NOMO-1 (cell line): ENCODE measurements around the gene CCDC92.
A peak's percentile ranks its signal among the peaks of the same experiment; 100 is the strongest.

Experiments
- DNase-seq, 2 experiments: peaks; one replicate each; lab custom pipeline; 2025; ENCODE audit not compliant: unreplicated experiment in 2 of 2; lab: John Stamatoyannopoulos, UW

CCDC92 gene

DNA sequence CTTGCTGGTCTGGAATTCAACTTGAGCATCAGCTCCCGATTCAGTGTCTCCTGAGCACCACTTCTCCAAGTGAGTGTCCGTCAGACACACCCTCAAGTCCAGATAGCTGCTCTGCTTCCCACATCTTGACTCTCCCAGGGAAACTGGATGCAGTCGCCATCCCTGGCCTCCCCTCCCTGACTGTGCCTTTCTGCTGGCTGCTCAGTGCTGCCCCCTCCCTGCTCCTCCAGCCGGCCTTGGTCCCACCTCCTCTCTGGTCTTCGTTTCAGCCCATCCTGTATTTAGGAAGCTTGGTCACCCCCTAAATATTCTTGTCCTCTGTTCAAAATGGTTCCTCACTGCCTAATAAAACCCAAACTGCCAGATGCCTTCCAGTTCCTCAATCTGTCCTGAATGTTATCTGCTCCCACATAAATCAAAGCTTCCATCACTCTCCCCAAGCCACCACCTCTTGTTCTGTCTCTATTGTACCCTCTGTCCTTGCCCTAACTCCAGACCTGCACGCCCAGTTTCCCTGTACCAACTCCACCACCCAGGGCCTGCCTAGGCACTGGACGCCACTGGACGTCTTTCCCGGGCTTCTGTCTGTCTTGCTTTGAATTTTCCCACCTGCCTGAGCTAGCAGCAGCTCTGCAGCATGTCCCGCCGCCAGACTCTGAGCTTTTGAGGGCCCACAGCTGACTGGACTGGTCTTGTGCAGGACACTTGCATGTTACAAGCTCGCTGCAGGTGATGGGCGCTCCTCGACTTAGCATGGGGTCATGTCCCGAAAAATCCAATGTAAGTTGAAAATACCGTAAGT is 33.8 kb downstream of the CCDC92 start:
- no peak for DNase-seq

DNA sequence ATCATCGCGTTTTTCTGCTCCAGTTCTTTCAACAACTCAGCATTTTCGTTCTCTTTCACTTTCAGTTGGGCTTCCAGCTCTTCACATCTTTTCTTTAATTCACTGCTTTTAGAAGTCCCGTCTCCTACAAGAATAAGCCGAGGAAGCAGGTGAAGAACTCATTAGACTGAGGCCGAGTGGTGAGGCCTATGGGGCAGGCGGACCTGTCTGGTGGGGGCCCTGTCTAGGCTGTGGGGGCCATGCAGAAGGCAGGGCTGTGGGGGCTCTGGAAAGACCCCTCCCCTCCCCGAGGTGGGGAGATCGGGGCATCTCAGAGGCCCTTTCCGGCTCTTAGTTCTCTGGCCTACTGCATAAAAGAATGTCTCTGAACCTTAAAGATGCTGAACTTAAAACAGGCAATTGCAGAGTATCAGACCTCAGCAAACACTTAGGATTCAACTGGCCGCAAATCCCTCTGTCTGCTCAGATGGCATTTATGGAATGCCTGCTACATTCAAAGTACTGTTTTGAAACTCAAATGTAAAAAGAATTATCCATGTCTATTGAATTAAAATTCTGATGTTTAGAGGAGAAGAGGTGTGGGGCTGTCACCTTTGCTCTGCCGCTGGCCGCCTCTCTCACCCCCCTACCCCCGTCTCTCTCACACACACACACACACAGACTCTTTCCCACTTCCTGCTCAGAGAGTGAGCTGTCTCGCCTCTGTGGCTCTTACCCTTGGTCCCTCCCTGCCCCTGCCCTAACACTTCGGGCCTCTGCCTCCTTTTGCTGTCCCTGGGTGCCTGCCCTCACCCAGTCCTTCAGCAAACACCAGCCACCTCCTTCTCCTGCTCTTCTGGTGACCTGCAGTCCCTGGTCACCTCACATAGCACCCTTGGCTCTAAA is 34.7 kb downstream of the CCDC92 start:
- DNase-seq: no peak

DNA sequence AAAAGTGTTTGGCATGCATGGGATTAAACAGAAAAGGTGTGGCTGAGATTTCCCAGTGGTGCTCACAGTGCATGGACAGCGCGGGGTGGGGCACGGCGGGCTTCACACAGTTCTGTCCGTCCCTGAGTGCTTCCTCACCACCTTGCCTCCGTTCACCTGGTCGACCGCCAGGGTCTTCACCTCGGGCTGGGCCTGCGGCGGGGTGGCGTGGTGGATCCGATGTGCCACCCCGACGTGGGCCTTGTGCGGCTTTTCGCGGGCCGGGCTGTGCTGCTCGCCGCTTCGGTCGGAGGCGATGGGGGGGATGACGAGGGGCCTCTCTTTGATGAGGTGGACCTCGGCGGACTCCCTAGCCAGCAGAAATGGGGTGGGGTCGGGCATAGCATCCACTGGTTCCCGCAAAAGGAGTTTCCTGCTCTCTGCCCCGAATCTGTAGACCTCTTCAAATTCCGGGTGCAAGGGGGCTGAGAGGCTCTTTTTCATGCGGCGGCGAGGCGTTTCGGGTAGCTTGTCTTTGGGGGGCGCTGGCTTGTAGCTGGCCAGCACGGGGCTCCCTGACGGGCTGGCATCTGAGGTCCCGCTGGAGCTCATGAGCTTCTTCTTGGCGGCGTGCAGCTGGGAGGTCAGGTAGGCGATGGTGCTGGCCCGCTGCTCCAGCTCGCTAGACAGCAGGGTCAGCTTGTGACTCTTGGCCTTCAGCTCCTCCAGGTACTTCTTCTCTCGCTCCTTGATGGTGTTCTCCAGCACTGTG is 35.5 kb downstream of the CCDC92 start:
- no peak for DNase-seq

DNA sequence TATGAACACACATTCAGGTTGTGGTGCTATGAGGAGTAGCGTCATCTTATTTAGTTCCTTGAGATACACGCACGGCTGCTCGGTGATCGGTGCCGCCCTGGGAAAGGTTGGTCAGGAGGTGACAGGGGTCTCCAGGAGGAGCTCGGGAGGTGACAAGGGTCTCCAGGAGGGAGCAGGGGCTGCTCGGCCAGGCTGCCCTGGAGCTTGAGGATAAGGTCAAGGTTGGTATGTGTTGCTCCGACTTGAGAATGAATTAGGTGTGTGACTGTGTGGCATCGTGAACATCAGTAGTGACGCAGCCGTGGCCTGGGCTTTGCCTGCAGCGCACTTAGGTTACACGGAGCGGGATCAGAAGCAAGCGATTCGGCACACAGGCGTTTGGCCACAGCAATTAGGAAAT is 36.2 kb downstream of the CCDC92 start:
- DNase-seq: no peak

DNA sequence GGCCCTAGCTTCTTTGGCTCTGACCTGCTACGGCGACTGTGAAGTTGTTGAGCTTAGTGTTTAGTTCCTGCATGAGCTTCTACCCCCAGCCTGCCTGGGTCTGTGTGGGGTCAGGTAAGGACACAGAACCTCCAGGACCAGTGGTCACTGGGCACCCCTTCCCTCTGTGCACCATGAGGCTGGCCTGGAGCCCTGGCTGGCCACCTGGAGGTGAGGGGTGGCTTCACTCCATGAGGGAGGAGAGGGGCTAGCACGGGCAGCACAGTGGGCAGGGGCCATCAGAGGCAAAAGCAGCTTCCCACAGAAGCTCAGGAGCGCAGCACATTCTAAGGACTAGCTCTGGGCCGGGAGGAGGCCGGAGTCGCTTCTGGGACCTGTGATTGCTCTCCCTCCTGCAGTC is 36.7 kb downstream of the CCDC92 start:
- DNase-seq: no peak

DNA sequence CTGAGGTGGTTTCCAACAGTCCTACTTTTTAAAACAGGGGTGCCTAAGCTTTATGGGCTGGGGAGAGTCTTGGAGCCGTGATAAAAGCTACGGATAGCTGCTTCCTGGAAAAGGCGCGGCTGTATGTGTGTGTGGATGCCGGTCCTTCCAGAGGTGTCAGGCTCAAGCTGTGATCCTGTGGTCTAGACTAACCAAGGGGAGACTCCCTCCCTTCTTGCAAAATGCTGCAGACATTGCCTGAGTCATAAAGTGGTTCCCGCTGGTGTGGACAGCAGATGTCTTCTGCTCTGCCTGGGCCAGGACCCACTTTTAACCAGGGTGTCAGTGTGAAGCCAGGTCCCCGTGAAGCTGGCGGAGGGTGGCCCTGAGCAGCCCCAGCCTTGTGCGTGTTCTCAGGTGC is 37.8 kb downstream of the CCDC92 start:
- peak in 1 of 2 experiments; percentile 15 for DNase-seq

DNA sequence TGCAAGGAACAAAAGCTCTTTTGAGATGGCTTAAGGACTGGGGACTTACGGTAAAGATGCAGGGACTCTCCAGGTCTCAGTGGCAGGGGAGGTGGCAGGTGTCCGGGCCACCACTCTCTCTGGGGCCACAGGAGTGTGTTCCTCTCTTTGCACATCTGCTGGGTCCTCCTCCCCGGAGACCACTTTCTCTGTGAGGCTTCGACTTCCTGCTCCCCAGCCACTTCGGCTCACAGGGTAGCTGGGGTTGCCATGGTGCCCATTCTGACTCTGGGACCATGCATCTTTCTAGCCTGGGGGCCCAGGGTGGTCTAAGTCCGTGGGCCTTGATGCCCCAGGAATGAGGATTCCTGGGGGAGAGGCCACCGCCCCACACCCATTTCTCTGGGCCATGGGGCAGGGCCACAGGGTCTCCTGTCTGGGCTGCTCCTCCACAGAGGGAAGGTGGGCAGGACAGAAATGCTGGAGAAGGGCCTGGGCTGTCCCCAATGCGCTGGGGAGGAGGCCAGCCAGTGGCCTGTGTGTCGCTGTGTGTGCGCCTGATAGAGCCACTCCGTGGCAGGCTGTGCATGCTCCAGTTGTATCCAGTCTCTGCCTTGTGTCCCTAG is 38.5 kb downstream of the CCDC92 start:
- no peak for DNase-seq

DNA sequence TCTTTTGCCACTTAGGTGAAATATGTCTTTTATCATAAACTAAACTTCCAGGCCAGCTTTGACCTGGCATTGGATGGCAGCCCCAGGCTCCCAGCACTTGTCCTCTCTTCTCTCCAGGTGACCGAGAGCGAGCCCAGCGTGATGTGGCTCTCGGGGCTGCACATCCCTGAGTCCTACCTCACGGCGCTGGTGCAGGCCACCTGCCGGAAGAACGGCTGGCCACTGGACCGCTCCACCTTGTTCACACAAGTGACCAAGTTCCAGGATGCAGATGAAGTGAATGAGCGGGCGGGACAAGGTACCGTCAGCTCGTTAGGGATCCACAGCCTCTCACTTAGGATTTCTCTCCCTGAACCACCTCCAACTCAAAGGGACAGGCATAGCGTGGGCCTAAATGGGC is 39.4 kb downstream of the CCDC92 start:
- no peak for DNase-seq

DNA sequence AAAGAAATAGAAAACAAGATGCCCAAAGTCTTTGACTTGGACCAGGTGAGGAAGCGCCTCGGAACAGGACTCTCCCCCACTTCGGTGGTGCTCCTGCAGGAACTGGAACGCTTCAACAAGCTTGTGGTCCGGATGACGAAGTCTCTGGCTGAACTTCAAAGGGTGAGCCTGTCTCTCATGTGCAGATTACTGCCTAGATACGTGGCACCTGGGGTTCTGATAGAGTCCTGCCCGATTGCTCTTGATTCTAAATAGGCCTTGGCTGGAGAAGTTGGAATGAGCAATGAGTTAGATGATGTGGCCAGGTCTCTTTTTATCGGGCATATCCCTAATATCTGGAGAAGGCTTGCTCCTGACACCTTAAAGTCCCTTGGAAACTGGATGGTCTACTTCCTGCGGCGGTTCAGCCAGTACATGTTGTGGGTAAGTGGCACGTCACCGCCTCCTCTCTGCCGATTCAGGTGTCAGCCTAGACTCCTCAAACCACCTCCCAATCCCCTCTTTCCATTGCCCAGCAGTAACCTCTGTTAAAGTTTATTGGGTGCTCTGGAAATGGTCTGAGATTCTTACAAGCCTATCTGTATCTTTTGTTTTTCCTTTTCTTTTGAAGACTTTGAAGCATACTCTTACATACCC is 40.8 kb downstream of the CCDC92 start:
- no peak for DNase-seq

DNA sequence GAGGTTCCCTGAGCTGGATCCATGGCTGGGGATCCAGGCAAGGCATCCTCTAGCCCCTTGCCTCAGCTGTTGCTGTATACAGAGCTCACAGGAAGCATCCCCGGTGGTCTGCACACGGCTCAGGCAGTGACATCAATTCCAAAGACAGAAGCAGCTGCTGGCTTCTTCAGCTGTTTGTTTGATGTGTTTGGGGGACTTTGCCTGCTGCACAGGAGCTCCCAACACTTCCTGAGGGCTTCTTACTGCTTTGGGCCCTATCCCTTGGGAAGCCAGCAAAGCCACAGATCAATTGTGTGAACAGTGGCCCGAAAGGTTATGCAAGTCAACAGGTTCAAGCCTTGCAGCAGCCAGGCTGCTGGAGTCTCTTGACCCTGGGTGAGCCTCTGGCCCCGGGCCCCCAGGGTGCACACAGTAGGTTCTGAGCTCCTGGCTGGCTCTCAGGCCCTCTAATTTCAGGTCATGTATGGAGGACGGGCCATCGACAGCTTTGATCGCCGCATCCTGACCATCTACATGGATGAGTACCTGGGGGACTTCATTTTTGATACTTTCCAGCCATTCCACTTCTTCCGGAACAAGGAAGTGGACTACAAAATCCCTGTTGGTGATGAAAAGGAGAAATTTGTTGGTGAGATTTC is 42.6 kb downstream of the CCDC92 start:
- no peak for DNase-seq

DNA sequence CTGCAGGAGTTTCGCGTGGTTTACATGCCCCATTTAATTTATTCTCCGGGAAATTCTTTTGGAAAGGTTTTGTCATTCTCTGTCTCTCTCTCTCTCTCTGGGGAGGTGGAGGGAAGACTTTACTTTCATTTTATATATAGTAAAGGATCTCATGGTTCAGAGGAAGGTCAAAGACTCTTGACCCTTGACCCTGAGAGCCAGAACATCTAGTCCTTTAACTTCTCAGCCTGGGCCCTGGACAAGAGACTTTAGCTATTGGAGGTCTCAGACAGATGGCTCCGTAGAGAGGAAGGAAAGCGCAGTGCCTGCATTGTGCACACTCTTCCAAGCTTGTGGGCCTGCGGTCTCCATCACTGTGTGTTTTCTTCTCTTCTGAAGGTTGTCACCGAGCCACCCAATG is 43.7 kb downstream of the CCDC92 start:
- no peak for DNase-seq

DNA sequence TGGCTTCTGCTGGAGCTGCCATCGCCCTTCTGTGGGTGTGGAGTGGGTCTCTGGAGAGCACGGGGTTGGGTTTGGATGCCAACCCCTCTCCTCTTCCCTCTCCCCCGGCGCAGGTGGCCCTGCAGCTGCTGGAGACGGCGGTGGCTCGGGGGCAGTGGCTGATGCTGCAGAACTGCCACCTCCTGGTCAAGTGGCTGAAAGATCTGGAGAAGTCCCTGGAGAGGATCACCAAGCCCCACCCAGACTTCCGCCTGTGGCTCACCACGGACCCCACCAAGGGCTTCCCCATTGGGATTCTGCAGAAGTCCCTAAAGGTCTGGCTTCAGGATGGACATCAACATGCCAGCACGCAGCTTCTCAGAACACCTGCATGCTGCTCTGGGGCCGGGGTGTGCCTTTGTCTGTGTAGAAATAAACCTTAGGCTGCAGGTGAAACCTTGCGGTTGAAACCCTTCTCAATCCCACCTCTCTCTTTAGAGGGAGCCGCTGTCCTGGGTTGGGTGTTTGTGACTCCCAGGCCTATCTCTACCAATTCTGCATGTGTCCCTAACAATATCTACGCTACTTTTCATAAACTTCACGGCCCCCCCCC is 44.3 kb downstream of the CCDC92 start:
- peak in 1 of 2 experiments; percentile 28 for DNase-seq

DNA sequence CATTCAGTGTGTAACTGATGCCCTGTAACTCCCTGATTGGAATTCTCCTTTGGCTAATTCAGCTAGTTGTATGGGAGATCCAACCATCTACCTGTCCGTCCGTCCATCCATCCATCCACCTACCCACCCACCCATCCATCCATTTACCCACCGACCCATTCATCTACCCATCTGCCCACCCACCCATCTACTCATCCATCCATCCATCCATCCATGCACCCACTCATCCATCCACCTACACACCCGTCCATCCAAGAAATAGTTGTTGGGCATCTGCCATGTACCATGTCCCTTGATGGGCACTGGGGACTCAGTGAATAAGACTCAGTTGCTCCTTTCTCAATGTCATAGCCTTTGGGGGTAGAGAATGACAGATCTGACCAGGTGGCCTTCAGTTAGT is 48.1 kb downstream of the CCDC92 start:
- DNase-seq: no peak

DNA sequence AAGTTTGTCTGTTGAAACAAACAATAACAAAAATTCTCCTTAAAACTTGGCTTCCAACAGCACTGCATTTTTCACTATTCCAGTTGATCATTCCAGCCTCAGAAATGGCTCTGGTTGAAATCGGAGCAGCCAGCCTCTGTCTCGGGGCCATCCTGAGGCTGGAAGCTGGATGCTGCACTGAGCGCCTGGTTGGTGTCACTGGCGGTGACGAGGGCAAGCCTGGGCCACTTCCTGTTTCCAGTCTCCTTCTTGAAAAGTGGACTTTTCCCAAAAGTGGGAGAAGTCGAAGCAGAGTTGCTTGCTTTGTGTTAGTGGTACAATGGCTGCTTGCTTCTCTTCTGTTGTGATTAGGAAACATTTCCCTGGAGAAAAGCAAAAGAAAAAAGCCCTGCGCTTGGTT is 48.7 kb downstream of the CCDC92 start:
- no peak for DNase-seq

DNA sequence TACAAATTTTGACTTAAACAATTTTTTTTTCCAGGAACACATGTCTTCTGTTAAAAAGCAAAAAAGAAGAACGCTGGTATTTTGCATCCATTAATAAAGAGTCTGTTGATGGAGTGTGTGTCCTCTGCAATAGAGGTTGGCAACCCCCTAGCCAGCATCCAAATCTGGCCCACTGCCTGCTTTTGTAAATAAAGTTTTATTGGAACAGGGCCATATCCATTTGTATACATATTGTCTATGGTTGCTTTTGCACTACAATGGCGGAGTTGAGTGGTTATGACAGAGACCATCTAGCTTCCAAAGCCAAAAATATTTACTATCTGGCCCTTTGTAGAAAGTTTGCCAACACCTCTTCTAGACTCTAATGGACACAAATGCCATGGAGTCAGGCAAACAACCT is 49.6 kb downstream of the CCDC92 start:
- no peak for DNase-seq

DNA sequence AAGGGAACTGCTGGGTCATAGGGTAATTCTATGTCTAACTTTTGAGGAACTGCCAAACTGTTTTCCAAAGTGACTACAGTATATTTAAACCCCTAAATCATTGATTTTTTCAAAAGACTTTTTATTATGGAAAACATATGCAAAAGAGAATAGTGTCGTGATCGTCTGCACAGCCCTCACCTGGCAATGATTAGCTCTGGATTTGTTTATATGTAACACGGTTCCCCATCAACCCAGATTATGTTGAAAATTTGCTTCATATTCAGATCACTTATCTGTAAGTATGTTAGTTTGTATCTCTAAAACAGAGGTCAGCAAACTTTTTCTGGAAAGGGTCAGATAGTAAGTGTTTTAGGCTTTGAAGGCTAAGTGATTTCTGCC is 52.7 kb downstream of the CCDC92 start:
- no peak for DNase-seq

DNA sequence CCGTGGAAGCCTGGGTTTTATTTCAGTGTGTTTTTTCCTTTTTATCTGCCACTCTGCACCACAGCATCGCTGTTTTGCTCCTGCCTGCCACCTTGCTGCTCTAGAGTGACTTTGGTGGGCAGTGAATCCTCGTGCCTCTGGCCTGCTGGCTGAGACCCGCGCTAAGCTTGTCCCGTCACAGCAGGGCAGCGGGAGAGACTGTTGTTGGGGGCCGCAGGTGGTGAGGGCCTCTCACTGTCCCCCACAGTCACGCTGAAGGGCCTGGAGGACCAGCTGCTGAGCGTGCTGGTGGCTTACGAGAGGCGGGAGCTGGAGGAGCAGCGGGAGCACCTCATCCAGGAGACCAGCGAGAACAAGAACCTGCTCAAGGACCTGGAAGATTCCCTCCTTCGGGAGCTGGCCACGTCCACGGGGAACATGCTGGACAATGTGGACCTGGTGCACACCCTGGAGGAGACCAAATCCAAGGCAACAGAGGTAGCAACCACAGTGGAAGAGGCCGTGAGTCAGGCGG is 55.2 kb downstream of the CCDC92 start:
- DNase-seq: no peak

DNA sequence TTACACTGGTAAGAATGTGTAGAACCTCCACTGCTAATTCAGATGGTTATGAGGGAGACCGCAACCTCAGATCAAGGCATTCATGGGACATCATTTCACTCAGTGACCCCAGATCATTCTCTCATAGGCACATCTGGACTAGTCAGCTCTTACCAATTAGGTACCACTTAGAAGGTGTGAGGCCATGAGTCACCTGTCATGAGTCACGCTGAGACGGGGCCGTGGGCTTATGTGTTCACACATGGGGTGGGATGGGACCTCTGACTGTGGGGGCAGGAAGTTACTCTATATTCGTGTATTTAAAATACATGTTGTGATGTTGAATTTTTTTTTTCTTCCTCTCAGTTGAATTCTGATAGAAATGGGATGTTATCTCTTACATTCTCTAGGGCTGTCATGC is 55.9 kb downstream of the CCDC92 start:
- no peak for DNase-seq

DNA sequence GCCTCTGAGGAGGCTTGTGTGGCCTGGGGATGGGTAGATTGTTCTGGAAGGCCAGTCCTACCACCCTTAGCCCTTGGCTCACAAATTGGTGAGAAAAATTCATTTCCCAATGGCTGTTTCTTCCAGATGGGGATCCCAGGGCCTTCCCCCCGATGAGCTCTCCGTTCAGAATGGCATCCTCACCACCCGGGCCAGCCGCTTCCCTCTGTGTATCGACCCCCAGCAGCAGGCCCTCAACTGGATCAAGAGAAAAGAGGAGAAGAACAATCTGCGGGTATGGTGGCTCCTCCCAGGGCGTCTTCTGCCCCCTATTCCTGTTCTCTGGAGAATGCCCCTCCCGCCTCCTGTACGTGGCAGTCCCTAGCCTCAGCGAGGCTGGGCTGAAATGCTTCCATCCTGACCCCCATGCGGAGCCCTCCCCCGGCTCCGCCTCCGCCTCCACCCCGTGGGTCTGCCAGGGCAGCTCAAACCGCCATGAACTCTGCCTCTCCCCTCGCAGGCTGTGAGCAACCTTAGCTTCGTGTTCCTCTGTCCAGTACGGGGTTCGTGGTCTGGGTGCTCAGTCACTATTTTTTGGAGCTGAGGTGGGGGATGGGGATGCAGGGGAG is 57.8 kb downstream of the CCDC92 start:
- no peak for DNase-seq
